Measurements from ENCODE around the gene LAD1. TPM values are rescaled to one million over a fixed set of nuclear protein-coding genes. Genes with fewer than 3 reads are reported as not detected.

LAD1 gene
- polyA plus RNA-seq, 2 of the 4 experiments (the other 2 are of a cell fraction) = 0.19 to 1.1 TPM

GRCh38 chr1:201359031-201359872, 39.9 kb downstream of the LAD1 start:
- H3K4me1 ChIP-seq = no peaks in the 10 kb centered on the region; the same call in 2 of the 3 replicates
- peak overlapping the region in 1 of 2 experiments; percentile 49; a peak in 1 of 6 replicates for H3K27ac ChIP-seq
- FAIRE-seq (no peak), DNase-seq (ENCODE audit: low read depth in 1 of 2, low spot score in 1 of 2) (no peak), ATAC-seq (no peak)
- TF ChIP-seq NFE2L2 (conservative IDR thresholded peaks at IDR 0.05; ENCODE audit: low read length) = no peak
- no peak for TF ChIP-seq KDM1A (IDR thresholded peaks at IDR 0.05; ENCODE audit: low read depth)
- TF ChIP-seq GATA3 (IDR thresholded peaks at IDR 0.05; ENCODE audit: borderline replicate concordance) = no peak
- no peak for TF ChIP-seq HMGXB4 (CRISPR knock-in tag; IDR thresholded peaks at IDR 0.05; ENCODE audit: borderline replicate concordance)
- TF ChIP-seq NR3C1 (IDR thresholded peaks at IDR 0.05) = no peak
- no peak for TF ChIP-seq HES2 (IDR thresholded peaks at IDR 0.05)
- TF ChIP-seq ZC3H11A (IDR thresholded peaks at IDR 0.05) = no peak
- TF ChIP-seq RCOR1 (IDR thresholded peaks at IDR 0.05; ENCODE audit: low read depth, low read length) = no peak
- TF ChIP-seq HDAC2 (IDR thresholded peaks at IDR 0.05) = no peak
- TF ChIP-seq KDM5A (IDR thresholded peaks at IDR 0.05) = no peak
- no peak for TF ChIP-seq PBX3 (IDR thresholded peaks at IDR 0.05)
- TF ChIP-seq POLR2AphosphoS2 (conservative IDR thresholded peaks at IDR 0.05; ENCODE audit: low read length) = no peak
- no peak for TF ChIP-seq HEYL (CRISPR knock-in tag; IDR thresholded peaks at IDR 0.05)
- no peak for TF ChIP-seq ELK1 (IDR thresholded peaks at IDR 0.05; ENCODE audit: low read depth, low read length)
- TF ChIP-seq RNF2 (IDR thresholded peaks at IDR 0.05; ENCODE audit: borderline replicate concordance, low read depth) = no peak
- no peak for TF ChIP-seq ZNF302 (CRISPR knock-in tag; IDR thresholded peaks at IDR 0.05)
- TF ChIP-seq FOSL2 (IDR thresholded peaks at IDR 0.05) = no peak
- TF ChIP-seq FOSL2 (CRISPR knock-in tag; IDR thresholded peaks at IDR 0.05) = no peak
- H3K9me3 ChIP-seq = no peaks in the 10 kb centered on the region
- H3K4me3 ChIP-seq = no peak overlapping the region
- no peak overlapping the region for H3K4me2 ChIP-seq
- ChIA-PET CTCF (interaction anchor here (1.1 to 17.3 kb wide), 13 partner anchors 12 to 211 kb away, joined by 3 to 480 read pairs (median 14); partner anchors contain the start of gene TNNT2), POLR2A (no interaction called here)
- 81% methylated on average over 18 of the region's 18 CpGs for WGBS (ENCODE audit: missing lambda C conversion rate)

- 69% methylated on average over 4 of the region's 4 CpGs for WGBS (ENCODE audit: missing lambda C conversion rate)
- POLR2A ChIA-PET = no interaction called here
- FAIRE-seq (no peak), DNase-seq (ENCODE audit: low read depth in 1 of 2, low spot score in 1 of 2) (no peak), ATAC-seq (no peak)
- Histone ChIP-seq H3K9me3 (no peaks in the 10 kb centered on the region), H3K4me3 (no peak overlapping the region), H3K4me1 (no peaks in the 10 kb centered on the region; the same call in 2 of the 3 replicates), H3K27ac (peak overlapping the region in 1 of 2 experiments; percentile 49; a peak in 1 of 6 replicates), H3K4me2 (no peak overlapping the region)
- TF ChIP-seq PHF8 (IDR thresholded peaks at IDR 0.05; ENCODE audit: borderline replicate concordance, low read depth) (no peak), HOXB5 (CRISPR knock-in tag; IDR thresholded peaks at IDR 0.05) (no peak), ATOH8 (CRISPR knock-in tag; IDR thresholded peaks at IDR 0.05; ENCODE audit: low read depth) (no peak), POLR2A (IDR thresholded peaks at IDR 0.05; ENCODE audit: low read length) (no peak), FOSB (CRISPR knock-in tag; IDR thresholded peaks at IDR 0.05) (no peak), ELK1 (IDR thresholded peaks at IDR 0.05; ENCODE audit: low read depth, low read length) (no peak), USF2 (IDR thresholded peaks at IDR 0.05) (no peak), ZFP36 (IDR thresholded peaks at IDR 0.05; ENCODE audit: borderline replicate concordance, partially characterized antibody) (no peak), RCOR1 (IDR thresholded peaks at IDR 0.05; ENCODE audit: low read depth, low read length) (no peak), MAZ (IDR thresholded peaks at IDR 0.05; ENCODE audit: borderline replicate concordance, low read depth, low read length) (no peak), SREBF2 (IDR thresholded peaks at IDR 0.05) (no peak), MAX (IDR thresholded peaks at IDR 0.05) (no peak), RNF2 (IDR thresholded peaks at IDR 0.05; ENCODE audit: borderline replicate concordance, low read depth) (no peak)
- CTCF ChIA-PET = interaction anchor here (1.1 to 17.3 kb wide), 10 partner anchors 11 to 113 kb away, joined by 3 to 480 read pairs (median 38); partner anchors contain the start of gene TNNT2
These were observed 40.5 kb downstream of the LAD1 start for GRCh38 chr1:201358596-201358995.

Data from A549 (cell line).